ENCODE measurements around the gene EMC8.

- TF ChIP-seq, protein P1, sequence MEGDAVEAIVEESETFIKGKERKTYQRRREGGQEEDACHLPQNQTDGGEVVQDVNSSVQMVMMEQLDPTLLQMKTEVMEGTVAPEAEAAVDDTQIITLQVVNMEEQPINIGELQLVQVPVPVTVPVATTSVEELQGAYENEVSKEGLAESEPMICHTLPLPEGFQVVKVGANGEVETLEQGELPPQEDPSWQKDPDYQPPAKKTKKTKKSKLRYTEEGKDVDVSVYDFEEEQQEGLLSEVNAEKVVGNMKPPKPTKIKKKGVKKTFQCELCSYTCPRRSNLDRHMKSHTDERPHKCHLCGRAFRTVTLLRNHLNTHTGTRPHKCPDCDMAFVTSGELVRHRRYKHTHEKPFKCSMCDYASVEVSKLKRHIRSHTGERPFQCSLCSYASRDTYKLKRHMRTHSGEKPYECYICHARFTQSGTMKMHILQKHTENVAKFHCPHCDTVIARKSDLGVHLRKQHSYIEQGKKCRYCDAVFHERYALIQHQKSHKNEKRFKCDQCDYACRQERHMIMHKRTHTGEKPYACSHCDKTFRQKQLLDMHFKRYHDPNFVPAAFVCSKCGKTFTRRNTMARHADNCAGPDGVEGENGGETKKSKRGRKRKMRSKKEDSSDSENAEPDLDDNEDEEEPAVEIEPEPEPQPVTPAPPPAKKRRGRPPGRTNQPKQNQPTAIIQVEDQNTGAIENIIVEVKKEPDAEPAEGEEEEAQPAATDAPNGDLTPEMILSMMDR (conservative IDR thresholded peaks at IDR 0.05) = no peak
- no peak for TF ChIP-seq ZFX (IDR thresholded peaks at IDR 0.05)
These were observed 45.4 kb upstream of the EMC8 start for GRCh38 chr16:85844786-85845185.
